ENCODE results near the gene HBP1.
"Not testable (repeated sequence)": the region's sequence is repeated elsewhere in the genome, so short reads cannot be mapped to it uniquely, and the experiment has no call there.

Gene HBP1

DNA sequence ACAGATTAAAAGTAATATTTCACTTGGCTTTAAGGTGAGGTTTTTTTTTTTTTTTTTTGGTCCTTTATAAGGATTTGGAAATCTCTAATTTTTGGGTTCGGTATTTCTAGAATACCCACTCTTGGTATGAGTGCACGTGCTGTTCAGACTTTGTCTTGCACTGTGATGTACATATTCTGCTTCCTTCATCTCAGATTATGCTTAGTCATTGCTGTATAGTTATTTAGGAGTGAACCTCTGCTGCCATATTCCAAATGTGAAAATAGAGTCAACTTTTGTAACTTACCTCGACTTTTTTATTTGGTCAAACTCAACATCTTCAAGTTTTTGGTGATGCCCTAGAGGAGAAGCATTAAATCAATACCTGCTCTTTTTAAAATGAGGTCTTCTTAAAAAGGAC lies 40.1 kb upstream of the HBP1 start:
- no peak overlapping the region for H3K4me3 ChIP-seq (ENCODE audit: low read length)
- DNase-seq (ENCODE audit: low read depth), result no peak
- TF ChIP-seq, protein P1, sequence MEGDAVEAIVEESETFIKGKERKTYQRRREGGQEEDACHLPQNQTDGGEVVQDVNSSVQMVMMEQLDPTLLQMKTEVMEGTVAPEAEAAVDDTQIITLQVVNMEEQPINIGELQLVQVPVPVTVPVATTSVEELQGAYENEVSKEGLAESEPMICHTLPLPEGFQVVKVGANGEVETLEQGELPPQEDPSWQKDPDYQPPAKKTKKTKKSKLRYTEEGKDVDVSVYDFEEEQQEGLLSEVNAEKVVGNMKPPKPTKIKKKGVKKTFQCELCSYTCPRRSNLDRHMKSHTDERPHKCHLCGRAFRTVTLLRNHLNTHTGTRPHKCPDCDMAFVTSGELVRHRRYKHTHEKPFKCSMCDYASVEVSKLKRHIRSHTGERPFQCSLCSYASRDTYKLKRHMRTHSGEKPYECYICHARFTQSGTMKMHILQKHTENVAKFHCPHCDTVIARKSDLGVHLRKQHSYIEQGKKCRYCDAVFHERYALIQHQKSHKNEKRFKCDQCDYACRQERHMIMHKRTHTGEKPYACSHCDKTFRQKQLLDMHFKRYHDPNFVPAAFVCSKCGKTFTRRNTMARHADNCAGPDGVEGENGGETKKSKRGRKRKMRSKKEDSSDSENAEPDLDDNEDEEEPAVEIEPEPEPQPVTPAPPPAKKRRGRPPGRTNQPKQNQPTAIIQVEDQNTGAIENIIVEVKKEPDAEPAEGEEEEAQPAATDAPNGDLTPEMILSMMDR (conservative IDR thresholded peaks at IDR 0.05; ENCODE audit: low read length), result no peak

DNA sequence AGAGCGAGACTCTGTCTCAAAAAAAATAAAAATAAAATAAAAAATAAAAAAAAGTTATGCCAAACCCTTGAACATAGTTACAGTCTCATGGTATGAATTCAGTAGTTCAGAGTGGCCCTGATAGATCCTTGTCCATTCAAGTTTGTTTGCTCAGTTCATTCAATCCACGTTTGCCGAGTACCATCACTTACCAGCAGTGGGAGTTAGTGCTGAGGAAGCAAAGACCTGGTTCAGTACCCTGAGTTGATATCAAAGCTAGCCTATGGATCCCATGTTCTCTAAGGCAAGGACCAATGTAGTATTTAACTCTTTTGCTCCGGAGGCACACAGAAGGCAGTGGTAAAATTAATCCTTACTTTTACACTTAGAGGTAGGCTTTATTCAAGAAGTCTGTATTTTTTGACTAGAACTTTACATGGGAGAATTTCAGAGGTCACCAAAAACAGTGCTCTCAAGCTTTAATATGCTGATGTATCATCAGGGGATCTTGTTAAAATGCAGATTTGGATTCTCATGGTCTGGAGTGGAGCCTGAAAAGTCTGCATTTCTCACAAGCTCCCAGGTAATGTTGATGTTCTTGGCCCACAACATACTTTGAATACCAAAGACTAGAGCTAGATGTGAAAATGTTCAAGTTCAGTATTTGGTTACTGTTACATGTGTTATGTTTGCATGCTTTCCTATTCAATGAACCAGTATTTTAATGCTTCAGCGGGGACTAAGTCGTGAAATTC lies 38.1 kb upstream of the HBP1 start:
- H3K4me3 ChIP-seq (ENCODE audit: low read length), result no peak overlapping the region
- DNase-seq (ENCODE audit: low read depth), result peak; percentile 8
- TF ChIP-seq, protein P1 (conservative IDR thresholded peaks at IDR 0.05; ENCODE audit: low read length), result no peak

GRCh38 chr7:107133396-107133795 lies 35.4 kb upstream of the HBP1 start:
- H3K4me3 ChIP-seq (ENCODE audit: low read length), result no peak overlapping the region
- TF ChIP-seq, protein P1 (conservative IDR thresholded peaks at IDR 0.05; ENCODE audit: low read length), result no peak
- no peak for DNase-seq (ENCODE audit: low read depth)

DNA sequence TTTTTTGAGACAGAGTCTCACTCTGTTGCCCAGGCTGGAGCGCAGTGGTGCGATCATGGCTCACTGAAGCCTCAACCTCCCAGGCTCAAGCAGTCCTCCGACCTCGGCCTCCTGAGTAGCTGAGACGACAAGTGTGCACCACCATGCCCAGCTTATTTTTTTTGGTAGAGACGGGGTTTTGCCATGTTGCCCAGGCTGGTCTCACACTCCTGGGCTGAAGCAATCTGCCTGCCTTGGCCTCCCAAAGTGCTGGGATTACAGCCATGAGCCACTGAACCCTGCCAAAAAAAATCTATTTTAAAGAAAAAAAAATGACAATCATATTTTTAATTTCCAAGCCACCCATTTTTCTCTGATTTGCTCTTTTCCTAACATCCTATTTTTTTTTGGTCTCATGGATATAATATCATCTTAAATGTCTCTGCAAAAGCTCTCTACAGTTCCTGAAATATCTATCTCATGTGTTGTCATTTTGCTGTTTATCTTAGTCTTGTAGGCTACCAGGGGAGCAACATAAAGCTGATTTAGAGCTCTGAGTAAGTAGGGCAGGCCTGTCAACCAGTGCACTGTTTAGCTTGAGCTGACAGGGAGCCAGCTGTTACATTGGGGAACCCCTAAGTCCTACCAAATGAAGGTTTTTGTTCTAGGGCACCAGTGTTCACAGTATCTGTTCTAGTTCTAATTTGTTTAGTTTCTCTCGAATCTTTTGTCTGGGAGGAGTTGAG lies 29.9 kb upstream of the HBP1 start:
- TF ChIP-seq, protein P1 (conservative IDR thresholded peaks at IDR 0.05; ENCODE audit: low read length), result no peak
- DNase-seq (ENCODE audit: low read depth), result peak; percentile 13
- no peak overlapping the region for H3K4me3 ChIP-seq (ENCODE audit: low read length)

- DNase-seq (ENCODE audit: low read depth); H3K4me3 ChIP-seq (ENCODE audit: low read length): not testable (repeated sequence)
These were observed 24.9 kb upstream of the HBP1 start for GRCh38 chr7:107143875-107144274.

GRCh38 chr7:107145067-107145838 lies 23.6 kb upstream of the HBP1 start:
- DNase-seq (ENCODE audit: low read depth), result no peak
- TF ChIP-seq, protein P1 (conservative IDR thresholded peaks at IDR 0.05; ENCODE audit: low read length), result no peak
- no peak overlapping the region for H3K4me3 ChIP-seq (ENCODE audit: low read length)
